Adrenal gland (tissue), 5 donors: ENCODE data around the gene OR2T8.

Source experiments
- POLR2A ChIP-seq, 2 donors: fragments of 450-650 bp; IDR thresholded peaks; one replicate each; pipeline ENCODE4 v1.6.1; 2017; ENCODE audit warnings: antibody characterized with exemption in 2 of 2, mild to moderate bottlenecking in 2 of 2, moderate library complexity in 1 of 2
- TF ChIP-seq, protein P1 (sequence below), 6 experiments: fragments of 450-650 bp in 4 of 6; fragments of 200-600 bp in 2 of 6; sonication (generic) in 1 of 6; IDR thresholded peaks; 1 replicate in 5 of 6; 2 replicates in 1 of 6; pipeline versions ENCODE4 v1.5.1 to v1.8.0; 2016 to 2021; ENCODE audit warnings: antibody characterized with exemption in 6 of 6, mild to moderate bottlenecking in 2 of 6, moderate library complexity in 1 of 6
- donor health status: DM: no; HTN: no; CAD: no.

DNA sequence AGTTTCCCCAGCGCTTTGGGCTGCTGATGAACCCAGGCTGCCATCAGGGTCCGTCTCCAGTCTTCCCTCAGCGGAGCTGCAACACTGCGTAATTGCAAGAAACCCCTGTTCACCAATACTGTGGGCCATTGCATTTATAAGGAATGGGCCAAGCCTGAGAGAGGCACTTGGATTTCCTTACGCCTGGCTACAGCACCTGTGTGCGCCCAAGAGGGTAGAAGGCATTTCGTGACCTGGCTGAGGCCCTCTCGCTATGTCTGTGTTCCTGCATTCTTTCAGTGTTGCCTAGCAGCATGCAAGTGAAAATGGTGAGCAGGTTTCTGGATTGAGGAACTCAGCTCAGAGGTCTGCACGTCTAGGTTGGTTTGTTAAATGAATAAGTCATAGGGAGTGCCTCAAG lies 36.7 kb upstream of the OR2T8 start:
- TF ChIP-seq, protein P1, sequence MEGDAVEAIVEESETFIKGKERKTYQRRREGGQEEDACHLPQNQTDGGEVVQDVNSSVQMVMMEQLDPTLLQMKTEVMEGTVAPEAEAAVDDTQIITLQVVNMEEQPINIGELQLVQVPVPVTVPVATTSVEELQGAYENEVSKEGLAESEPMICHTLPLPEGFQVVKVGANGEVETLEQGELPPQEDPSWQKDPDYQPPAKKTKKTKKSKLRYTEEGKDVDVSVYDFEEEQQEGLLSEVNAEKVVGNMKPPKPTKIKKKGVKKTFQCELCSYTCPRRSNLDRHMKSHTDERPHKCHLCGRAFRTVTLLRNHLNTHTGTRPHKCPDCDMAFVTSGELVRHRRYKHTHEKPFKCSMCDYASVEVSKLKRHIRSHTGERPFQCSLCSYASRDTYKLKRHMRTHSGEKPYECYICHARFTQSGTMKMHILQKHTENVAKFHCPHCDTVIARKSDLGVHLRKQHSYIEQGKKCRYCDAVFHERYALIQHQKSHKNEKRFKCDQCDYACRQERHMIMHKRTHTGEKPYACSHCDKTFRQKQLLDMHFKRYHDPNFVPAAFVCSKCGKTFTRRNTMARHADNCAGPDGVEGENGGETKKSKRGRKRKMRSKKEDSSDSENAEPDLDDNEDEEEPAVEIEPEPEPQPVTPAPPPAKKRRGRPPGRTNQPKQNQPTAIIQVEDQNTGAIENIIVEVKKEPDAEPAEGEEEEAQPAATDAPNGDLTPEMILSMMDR (IDR thresholded peaks at IDR 0.05): no peak
- no peak for TF ChIP-seq POLR2A (IDR thresholded peaks at IDR 0.05)
